Smooth muscle cell of the brain vasculature (primary cell): Measurements from ENCODE around the gene CARS1.

Source experiments
- DNase-seq: peaks from one replicate; pipeline ENCODE4 v3.0.0-alpha.2; 2012; ENCODE audit warnings: low read depth, low spot score

CARS1 gene

DNA sequence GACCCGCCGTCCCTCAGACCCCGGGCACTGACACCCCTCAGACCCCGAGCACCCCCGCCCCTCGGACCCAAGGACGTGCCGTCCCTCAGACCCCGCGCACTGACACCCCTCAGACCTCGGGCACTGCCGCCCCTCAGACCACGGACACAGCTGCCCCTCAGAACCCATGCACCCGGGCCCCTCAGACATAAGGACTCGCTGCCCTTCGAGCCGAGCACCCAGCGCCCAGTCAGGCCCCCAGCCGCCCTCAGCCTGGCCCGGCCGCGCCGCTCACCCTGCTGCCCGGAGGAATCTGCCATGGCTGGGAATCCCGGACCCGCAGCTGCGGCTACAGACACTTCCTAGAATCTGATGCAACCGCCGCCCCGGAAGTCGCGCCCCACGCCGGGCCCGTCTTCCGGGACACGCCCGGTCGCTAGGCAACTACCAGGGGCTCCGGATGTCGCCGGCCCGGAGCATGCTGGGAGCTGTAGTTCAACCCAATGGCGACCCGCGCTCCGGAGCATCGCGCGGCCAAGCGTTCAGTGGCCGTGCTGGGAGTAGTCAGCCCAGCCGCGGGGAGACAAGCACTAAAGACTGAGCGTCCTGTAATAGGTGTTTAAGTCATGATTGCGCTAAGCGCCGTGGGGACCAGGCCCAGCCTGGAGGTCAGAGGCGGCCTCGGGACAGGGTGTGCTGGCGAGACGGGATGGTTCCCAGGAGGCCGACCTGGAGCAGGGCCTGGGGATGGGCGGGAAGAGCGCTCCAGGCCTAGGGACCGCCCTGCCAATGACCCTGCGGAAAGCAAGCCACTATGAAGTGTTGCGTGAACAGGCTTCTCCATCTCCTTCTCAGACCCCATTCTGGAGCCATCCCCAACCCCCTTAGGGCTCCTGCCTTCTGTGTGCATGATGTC lies at the start of gene CARS1:
CARS1 (minus strand) TSS at position 355 of the 895 bp plus-strand sequence; CDS start at position 299, 56 bp downstream.
- DNase-seq, result peak; percentile 86

DNA sequence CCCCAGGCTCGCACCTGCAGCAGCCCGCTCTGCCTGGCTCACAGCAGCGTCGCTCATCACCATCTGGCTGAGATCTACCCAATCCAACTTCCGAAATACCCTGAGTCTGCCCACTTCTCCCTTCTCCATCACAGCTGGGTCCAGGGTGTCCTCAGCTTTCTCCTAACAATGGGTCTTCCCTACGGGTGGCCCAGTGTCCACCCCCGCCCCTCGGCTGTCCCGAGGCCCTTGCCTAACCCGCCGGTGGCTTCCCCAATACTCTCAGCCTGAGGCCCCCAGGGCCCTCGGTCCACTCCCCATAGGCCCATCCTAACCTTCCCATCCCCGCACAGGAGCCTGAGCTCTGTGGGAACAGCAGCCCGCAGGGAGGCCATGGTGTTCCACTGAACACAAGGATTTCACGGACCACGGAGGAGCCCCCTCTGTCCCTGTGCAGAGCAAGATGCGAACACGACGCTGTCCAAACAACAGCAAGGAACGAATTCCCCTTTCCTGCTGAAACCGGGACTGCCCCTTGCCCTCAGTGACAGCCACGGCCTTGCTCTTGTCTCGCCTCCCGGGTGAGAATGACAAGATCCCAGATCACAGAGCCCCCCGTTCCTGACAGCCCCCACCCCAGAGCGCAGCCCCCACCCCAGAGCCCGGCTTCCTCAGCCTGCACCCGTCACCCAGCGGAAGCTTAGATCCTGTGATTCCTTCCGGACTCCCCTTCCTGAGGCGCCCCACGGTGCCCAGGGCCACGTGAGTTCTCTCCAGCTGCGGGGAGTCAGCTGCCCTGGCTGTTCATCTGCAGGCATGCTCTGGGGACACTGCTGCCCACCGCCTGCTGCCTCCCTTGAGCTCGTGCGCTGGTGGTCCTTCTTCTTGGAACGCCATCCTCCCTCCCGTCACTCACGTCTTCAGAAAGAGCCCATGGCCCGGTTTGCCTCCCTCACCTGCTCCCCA lies 48.8 kb upstream of the CARS1 start:
- no peak for DNase-seq

DNA sequence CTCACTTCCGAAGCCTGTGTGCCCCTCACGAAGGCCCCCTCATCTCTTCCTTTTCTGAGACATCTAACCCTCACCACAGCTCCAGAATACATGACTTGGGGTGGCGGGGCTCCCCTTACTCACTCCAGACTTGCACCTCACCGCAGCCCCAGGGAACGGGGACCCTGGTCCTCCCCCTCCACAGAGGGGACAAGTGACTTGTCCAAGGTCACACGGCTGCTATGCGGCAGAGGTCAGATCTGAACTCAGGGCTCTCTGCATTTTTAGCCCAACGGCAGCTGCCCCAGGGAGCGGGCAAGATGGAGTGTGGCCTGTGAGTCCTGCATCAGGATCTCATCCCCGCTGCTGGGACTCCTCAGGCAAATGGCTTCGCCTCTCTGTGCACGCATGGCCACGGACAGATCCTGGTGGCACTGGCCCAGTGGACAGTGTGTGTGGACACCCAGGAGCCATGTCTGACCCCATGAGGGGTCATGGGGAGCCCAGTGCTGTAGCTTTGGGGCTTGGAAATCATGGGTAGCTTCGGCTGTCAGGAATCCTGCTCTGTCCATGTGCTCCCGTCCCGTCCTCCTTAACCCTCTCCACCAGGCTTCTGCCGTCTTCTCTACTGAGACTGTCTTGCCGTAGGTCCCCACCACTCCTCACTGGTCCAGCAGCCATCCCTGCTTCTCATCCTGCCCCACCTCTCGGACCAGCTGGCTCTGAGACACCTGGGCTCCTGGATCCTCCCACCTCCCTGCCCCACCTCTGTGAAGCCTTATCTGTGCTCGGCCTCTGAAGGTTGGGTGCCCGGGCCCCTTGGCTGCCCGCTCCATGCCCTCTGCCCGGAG lies 48.0 kb upstream of the CARS1 start:
- no peak for DNase-seq

DNA sequence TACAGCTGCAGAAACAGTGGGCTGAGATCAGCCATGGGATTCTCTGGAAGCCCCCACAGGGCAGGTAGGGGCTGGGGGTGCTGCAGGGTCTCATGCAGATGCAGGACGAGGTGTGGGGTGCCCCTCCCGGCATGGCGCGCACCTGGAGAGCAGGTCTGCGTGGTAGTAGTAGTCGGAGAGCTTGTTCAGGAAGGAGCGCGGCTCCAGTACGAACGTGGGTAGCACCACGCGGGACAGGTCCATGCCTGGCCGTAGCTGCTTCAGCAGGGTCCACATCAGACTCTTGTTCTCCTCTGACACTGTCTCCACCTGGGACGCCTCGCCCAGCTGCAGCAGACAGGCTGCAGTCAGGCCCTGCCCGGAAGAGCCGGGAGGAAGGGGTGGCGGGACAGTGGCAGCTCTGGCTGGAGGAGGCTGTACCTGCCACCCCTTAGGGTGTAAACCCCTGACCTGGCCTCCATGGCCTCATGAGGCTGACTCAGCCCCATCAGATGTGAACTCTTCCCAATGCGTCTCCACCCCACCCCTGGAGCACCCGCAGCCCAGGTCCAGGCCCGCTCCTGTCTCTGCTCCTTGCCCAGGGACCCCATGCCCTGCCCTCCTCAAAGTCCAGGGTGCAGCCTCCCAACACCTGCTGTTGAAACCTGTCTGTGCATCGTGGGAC lies 47.0 kb upstream of the CARS1 start:
- no peak for DNase-seq

DNA sequence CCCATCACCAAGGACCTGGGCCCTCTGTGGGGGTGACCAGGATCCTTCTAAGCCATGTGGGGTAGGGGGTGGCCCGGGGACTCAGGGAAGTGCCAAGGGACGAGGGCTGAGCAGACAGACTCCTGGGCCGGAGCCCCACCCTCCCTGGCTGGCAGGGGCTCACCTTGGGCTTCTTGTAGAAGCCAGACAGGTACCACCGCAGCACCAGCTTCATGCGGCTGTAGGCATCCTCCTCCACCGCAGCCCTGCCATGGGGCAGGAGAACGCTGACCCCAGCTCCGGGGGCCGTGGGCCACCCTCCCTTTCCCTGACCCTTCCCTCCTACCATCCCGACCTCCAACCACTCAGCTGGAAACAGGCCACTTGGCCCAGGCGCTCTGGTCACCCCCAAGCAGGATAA lies 45.9 kb upstream of the CARS1 start:
- DNase-seq, result no peak

DNA sequence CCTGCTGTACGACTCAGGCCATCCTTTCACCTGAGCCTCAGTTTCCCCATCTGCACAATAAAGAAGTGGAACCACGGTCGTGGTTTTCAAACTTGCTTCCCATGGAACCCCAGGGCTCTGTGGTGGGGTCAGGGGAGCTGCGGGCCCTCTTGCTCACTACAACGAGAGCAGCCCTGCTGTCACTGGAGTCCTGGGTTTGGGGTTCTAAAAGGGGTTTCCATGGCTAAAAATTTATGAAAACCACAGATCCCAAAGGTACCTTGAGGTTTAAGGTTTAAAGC lies 45.4 kb upstream of the CARS1 start:
- DNase-seq, result no peak

DNA sequence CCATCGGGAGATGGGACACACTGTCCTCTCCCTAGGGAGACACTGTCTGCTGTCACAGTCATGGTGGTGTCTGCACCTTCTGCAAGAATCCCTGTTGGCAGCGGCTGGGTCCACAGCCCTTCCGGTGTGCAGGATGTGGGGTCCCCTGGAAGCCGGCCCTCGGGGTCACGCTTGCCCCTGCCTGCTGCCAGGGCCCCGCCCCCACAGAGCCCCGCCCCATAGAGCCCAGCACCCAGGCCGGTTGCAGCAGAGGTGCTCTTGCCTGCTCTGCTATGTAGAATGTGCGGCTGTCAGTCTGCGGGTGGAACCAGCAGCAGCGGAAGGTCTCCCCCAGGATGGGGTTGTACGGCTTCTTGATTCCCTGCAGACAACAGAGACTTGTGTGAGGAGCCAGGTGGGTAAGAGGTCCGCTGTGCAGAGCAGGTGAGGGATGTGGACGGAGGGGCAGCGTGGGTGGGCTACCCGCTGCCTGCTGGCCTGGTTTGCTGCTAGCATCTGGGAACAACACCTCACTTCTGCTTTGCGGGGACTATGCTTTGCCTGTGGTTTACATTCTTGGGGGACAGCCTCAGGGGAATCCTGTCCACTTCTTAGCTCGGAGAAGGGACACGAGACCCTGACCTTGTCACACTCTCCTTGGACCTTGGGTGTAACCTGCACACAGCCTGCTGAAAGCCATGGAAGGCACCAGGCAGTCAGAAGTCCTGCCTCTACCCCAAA lies 44.9 kb upstream of the CARS1 start:
- DNase-seq, result no peak

DNA sequence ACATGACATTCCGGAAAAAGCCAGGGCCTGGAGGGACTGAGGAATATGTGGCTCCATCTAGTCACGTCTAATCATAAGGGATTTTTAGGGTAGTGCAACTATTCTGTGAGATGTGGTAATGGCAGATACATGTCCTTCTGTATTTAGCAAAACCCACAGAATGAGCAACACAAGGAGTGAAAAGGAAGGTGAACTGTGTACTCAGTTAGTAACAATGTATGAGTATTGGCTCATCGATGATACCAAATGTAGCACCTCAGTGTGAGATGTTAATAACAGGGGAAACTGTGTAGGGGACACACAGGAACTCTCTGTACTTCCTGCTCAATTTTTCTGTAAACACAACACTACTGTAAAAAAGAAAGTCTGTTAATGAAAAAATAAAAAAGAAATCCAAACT lies 42.0 kb upstream of the CARS1 start:
- no peak for DNase-seq

DNA sequence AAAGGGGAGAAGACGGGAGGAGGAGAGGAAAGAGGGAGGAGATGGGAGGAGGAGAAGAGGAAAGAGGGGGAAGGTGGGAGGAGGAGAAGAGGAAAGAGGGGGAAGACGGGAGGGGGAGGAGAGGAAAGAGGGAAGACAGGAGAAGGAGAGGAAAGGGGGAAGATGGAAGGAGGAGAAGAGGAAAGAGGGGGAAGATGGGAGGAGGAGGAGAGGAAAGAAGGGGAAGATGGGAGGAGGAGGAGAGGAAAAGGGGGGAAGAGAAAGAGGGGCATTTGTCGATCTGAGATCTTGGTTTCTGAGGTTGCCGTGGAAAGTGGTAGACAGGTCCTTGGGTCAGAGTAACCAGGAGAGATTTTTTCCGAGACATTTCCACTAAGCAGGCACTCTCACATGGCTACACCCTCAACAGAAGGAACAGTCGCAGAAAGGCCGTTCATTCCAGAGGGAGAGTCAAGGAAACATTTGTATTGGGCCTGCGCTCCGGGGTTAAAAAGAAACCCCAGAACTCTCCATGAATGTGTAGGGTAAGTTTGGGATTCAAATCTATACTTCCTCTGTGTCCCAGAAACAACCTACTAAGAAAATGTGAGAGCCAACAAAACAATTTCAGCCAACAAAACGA lies 39.8 kb upstream of the CARS1 start:
- no peak for DNase-seq

DNA sequence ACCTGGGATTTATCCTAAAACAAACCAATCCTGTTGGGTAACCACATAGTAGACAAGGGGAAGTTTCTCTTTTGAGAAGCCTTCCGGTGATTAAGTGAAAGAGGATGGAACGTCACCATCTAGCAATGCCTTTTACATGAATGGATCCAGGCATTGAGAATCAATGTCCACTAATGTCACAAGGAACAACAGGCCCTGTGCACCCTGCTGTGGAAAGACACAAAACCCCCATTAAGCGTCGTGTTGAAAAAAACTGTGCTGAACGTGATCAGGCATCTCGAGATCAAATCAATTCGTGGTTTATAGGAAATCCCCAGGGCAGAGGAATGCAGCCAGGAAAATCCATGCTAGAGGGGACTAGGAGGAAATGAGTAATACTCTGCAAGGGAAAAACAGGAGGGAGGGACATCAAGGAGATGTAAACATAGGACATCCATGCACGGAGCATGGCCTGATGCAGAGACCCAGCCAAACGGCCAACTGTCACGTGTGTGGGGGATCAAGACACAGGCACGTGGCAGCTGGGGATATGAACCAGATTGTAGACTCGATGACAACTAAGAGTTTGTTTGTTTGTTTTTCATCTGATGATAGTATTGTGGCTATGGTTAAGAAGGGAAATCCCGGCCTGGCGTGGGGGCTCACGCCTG lies 38.6 kb upstream of the CARS1 start:
- DNase-seq, result peak; percentile 59

DNA sequence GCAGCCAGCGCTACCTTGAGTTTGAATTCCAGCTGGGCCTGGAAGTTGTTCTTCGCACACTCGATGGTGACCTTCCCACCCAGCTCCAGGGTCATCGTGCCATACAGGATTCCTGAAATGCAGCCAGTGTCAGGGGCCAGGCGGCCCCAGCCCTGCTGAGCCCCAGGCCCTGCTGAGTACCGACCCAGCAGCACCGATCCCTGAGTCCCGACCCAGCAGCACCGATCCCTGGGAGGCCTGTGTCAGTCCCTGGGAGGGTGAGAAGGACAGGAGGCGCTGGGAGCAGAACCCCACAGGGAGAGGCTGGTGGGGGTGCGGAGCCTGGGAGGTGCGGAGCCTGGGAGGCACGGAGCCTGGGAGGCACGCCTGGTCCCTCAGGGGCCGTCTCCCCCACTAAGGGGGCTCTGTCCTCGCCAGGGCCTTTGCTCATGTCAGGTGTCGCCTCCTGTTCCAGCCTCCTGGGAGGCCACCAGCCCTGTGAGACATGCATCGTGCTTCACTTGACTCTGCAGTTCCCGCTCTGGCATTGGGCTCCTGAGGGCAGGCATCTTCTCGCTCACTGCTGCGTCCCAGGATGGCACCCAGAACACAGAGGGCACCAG lies 37.1 kb upstream of the CARS1 start:
- no peak for DNase-seq

DNA sequence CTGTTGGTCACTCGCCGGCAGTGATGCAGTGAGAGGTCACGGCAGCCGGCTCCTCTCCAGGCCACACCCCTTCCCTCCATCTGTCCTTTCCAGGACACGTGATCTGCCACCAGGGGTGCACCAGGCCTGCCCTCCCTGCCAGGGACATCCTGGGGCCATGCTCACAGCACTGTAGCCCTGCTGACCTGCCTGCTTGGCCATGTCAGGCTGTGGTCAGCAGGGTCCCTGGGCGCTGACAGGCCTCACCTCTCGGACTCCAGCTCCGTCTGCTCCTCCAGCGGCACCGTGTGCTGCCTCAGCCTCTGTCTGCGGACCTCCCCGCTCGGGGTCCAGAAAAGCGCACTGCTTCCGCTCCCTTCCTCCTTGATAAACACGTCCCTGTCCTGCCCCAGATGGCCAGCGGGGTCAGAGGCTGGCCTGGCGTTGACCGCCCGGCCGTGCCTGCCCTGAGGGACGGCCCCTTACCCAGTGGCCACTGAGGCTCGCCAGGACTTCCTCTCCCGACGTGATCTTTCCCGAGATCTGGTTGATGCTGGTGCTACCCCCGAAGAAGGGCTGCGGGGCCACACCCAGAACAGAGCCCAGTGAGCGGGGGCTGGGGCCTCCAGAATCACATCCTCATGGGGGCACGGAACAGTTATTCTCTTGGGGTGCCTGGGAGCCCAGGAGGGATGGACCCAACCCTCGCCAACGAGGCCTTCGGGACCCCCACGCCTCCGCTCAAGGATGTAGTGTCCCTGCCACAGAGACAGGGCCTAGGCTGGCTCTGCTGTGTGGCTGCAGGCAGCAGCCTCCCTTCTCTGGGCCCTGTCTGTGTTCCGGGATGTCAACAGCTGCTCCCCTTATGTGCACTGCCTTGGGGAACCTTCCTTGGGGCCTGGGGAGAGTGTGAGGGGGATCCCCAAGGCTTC lies 36.3 kb upstream of the CARS1 start:
- DNase-seq, result no peak

DNA sequence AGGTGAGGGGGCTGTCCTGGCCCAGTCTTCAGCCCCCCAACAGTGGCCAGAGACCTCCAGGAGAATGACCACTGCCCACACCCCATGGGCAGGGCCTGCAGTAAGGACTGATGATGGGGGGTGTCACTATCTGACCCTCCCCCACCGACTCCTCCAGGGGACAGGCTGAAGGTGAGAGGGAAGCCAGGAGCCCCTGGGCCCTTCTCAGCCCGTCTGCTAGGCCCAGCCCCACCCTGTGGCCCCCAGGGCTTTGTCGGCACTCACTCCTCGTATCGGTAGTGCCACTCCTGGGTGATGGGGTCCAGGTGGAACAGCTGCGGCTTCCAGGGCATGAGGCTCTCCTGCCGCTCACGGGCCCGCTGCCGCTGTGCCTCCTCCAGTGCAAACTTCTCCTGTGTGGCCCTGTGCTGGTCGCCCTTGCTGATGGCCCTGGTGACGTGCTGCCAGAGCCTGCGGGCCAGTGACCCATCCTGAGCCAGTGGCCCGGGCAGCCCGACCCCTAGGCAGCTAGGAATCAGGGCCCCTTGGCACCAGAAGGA lies 35.4 kb upstream of the CARS1 start:
- no peak for DNase-seq

DNA sequence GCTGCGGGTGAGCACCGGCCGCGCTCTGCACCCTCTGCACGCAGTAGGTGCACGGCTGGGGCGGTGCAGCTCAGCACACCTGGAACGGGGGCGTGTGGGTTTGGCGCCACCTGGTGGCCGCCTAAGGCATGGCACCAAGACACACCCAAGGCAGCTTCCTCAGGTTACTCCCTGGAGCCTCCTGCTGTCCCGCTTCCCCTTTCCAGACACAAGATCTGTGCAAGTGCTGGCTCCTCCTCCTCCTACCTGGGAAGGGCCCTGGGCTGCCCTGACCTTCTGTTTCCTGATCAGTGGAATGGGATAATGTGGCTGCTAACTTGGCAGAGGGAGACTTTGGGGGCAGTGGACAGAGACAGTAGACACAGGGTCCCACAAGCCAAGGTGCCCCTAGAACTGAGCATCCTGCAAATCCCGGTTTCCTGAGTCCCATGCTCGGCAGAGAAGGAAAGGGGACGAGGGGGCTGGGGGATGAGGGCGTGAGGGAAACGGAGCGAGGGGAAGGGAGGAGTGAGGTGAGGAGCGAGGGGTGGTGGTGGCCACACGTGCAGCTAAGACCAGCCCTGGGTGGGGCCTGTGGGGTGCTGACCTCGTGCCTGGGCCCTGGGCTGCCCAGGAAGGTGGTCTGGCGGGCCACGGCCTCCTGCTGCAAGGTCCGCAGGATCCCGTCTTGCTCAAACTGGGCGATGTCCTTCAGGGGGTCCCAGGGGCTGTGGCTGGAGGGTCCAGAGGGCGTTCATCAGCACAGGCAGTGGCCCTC lies 34.8 kb upstream of the CARS1 start:
- DNase-seq, result no peak

DNA sequence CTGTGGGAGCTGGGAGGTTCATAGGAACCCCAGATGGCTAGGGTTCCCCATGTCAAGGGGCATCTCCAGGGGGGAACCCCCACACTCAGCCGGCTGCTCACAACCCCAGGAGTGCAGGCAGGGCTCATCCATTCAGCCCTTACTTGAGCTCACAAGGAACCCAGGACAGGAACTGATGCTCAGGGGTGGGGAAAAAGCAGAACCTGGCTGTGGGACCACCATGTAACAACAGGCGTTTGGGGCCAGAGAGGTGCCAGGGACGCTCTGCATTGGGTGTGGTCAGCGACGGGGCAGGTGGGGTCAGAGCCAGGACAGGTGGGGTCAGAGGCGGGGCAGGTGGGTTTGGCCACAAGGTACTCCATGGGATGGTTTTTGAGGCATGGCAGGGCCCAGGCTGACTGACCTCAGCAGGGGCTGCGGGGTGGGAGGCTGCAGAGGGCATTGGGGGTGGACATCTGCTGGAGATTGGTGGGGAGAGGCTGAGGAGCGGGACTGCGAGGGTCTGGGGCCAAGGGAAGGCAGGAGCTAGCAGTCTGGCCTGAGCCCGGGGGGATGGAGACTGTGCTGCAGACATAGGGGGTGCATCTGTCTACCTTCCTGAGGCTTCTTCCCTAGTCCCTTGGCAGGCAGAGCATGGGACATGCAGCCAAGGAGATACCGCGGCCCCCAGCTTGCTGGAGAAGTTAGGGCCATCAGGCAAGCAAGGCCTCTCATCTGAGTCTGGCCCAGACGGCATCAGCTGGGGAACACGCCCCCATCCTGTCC lies 34.0 kb upstream of the CARS1 start:
- no peak for DNase-seq

DNA sequence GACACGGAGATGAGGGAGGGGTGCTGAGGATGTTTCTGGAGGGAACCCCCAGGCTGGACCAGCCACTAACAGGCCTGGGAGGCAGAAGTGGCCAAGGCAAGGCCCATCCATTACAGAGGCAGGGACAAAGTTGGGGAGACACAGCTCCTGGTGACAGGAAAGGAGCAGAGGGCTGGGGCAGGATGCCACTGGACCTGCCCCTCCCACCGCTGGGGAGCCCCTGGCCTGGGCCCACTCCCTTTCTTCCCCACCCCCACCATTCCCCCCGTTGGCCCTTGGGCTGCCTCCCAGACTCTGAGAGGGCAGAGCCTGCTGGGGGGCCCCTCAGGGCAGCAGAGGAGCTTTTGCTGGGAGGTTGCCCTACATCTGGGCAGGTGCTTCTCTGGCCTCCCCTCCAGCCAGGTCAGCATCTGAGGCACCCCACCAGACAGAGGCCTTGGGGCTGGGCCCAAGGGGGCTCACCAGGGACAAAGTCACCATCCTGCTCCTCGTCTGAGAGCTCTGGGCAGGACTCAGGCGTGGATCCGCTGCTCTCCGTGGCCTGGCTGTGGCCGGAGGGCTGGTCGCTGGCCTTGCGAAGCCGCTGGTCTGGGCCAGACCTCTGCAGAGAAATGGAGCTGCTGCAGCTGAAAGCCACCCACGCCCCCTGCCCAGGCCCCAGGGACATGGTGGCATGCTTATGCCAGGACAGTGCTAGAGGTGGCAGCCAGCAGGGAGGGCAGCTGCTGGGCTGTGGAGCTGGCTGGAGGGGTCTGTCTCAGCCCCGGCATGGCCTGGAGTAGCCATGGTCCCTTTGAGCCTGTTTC lies 33.1 kb upstream of the CARS1 start:
- no peak for DNase-seq
